ENCODE results near the gene JUP.

The JUP gene

DNA sequence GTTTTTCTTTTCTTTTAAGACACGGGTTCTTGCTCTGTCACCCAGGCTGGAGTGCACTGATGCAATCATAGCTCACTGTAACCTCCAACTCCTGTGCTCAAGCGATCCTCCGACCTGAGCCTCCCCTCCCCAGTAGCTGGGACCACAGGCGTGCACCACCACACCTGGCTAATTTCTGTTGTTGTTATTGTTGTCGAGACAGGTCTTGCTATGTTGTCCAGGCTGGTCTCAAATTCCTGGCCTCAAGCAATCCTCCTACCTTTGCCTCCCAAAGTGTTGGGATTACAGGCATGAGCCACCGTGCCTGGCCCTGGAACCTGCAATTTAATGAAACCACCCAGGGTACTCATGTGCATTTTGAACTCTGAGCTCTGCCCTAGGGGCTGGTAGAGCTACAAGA lies 24.1 kb downstream of the JUP start:
- no peak for DNase-seq (ENCODE audit: low read depth)
- no peak overlapping the region for H3K4me3 ChIP-seq (ENCODE audit: low read length)
- TF ChIP-seq, protein P1, sequence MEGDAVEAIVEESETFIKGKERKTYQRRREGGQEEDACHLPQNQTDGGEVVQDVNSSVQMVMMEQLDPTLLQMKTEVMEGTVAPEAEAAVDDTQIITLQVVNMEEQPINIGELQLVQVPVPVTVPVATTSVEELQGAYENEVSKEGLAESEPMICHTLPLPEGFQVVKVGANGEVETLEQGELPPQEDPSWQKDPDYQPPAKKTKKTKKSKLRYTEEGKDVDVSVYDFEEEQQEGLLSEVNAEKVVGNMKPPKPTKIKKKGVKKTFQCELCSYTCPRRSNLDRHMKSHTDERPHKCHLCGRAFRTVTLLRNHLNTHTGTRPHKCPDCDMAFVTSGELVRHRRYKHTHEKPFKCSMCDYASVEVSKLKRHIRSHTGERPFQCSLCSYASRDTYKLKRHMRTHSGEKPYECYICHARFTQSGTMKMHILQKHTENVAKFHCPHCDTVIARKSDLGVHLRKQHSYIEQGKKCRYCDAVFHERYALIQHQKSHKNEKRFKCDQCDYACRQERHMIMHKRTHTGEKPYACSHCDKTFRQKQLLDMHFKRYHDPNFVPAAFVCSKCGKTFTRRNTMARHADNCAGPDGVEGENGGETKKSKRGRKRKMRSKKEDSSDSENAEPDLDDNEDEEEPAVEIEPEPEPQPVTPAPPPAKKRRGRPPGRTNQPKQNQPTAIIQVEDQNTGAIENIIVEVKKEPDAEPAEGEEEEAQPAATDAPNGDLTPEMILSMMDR (conservative IDR thresholded peaks at IDR 0.05; ENCODE audit: low read length): no peak

DNA sequence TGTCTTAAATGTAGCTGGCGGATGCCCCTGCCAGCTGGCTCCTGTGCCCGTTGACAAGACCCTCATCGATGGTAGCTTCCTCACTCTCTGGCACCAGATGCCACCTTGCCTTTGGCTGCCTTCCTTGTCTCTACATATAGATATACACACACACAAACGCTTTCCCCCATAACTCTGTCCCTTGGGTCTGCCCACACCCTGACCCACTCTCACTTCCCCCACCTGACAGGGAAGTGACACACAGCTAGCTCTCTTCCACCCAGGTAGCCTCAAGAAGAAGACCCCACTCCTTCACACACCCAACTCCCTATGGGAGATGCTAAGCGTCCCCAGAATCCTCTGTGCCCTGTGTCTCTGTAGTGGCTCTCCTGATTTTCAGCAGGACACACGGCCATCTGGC lies 25.6 kb downstream of the JUP start:
- TF ChIP-seq, protein P1 (conservative IDR thresholded peaks at IDR 0.05; ENCODE audit: low read length): no peak
- DNase-seq (ENCODE audit: low read depth): no peak
- no peak overlapping the region for H3K4me3 ChIP-seq (ENCODE audit: low read length)

DNA sequence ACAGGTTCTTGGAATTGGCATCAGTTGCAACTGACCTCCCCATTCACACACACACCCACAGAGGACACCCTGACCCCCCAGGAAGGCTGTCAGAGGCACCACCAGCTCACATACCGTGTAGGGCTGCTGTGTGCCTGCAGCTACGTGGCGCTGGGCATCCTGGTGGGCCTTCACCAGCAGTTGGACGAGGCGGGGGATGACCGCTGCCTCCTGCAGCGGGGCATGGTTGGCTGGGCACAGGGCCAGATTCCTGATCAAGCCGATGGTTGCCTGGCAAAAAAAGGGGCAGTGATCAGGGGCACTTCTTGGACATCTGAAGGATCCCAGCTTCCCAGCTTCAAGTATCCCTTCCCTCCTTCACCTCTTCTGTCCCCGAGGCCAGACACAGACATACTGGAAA lies 27.9 kb downstream of the JUP start:
- no peak for DNase-seq (ENCODE audit: low read depth)
- no peak overlapping the region for H3K4me3 ChIP-seq (ENCODE audit: low read length)
- TF ChIP-seq, protein P1 (conservative IDR thresholded peaks at IDR 0.05; ENCODE audit: low read length): no peak

DNA sequence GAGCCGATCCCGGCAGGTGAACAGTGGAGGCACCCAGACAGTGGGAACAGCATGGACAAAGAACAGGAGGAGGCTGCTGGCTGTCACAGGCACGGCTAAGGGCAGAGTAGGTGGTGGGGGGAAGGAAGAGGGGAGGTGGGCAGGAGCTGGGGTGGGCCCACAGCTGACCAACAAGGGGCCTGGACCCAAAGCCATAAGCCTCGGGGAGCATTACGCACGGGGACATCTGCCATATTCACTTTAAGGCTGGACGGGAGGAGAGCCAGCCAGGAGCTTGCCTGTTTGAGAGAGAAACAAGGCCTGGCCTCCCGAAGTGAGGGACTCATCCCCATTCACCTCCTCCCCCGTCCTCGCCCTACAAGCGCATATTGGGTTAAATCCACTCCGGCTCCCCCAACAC lies 32.4 kb downstream of the JUP start:
- DNase-seq (ENCODE audit: low read depth): no peak
- H3K4me3 ChIP-seq (ENCODE audit: low read length): no peak overlapping the region
- TF ChIP-seq, protein P1 (conservative IDR thresholded peaks at IDR 0.05; ENCODE audit: low read length): no peak

DNA sequence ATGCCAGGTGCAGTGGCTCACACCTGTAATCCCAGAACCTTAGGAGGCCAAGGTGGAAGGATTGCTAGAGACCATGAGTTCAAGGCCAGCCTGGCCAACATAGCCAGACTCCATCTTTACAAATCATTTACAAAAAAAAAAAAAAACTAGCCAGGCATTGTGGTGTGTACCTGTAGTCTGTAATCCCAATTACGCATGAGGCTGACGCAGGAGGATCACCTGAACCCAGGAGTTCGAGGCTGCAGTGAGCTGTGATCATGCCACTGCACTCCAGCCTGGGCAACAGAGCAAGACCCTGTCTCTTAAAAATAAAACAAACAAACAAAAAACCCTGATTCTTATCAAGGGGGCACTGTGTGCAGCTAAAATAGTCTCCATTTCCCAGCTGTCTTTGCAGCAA lies 35.2 kb downstream of the JUP start:
- no peak for DNase-seq (ENCODE audit: low read depth)
- TF ChIP-seq, protein P1 (conservative IDR thresholded peaks at IDR 0.05; ENCODE audit: low read length): no peak
- H3K4me3 ChIP-seq (ENCODE audit: low read length): no peak overlapping the region

DNA sequence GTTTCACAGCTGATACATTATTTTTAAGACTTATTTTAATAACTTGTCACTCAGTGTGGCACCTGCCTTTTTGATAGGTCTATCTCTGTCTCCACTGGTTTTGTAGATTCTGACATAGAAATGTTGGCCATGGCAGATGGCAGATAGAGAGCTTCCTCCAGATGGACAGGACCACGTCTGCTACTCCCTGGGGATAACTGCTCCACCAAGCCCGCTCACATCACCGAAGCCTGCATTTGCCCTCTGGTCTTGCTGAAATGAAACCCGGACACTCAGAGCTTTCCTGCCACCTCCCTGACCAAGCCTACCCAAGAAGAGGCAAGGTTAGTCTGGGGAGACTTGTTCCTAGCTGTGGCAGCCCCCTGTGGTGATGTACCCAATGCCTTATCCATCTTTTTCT lies 35.6 kb downstream of the JUP start:
- no peak overlapping the region for H3K4me3 ChIP-seq (ENCODE audit: low read length)
- no peak for DNase-seq (ENCODE audit: low read depth)
- TF ChIP-seq, protein P1 (conservative IDR thresholded peaks at IDR 0.05; ENCODE audit: low read length): no peak

DNA sequence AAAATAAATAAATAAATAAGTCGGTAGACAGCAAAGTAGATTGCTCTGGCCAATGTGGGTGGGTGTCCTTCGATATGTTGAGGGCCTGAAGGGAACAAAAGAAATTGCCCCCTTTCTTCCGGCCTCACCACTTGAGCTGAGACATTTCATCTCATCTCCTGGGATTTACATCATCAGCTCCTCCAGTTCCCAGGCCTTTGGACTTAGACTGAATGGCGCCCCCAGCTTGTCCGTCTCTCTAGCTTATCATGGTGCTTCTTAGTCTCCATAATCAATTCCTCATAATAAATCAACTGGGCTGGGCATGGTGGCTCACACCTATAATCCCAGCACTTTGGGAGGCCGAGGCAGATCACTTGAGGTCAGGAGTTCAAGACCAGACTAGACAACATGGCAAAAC lies 38.2 kb downstream of the JUP start:
- no peak for DNase-seq (ENCODE audit: low read depth)
- TF ChIP-seq, protein P1 (conservative IDR thresholded peaks at IDR 0.05; ENCODE audit: low read length): no peak
- no peak overlapping the region for H3K4me3 ChIP-seq (ENCODE audit: low read length)
